Urinary bladder (tissue), 4 donors: Measurements from ENCODE around the gene KBTBD8. TPM values are rescaled to one million over a fixed set of nuclear protein-coding genes. Genes with fewer than 3 reads are reported as not detected.

Source experiments
- DNase-seq: peaks from one replicate; pipeline ENCODE4 v3.0.0-alpha.2; 2015; ENCODE audit errors: extremely low spot score
- H3K27ac ChIP-seq: one replicate; pipeline ENCODE4 v1.5.1; 2013; ENCODE audit warnings: low read depth, mild to moderate bottlenecking, moderate library complexity
- H3K36me3 ChIP-seq: one replicate; pipeline ENCODE4 v1.6.1; 2013; ENCODE audit warnings: mild to moderate bottlenecking, moderate library complexity; ENCODE audit not compliant: insufficient read depth
- H3K4me1 ChIP-seq: one replicate; pipeline ENCODE4 v1.6.1; 2013; ENCODE audit warnings: mild to moderate bottlenecking, moderate library complexity; ENCODE audit not compliant: insufficient read depth
- H3K4me3 ChIP-seq: one replicate; pipeline ENCODE4 v1.5.1; 2013; ENCODE audit warnings: low read depth, low read length
- WGBS: extraction: QIAGEN DNeasy Blood & Tissue Kit; methylation state at CpG from one replicate; pipeline ENCODE4 v1.1.7; 2013; 5-methylcytosine and 5-hydroxymethylcytosine counted together
- polyA plus RNA-seq: library from polyadenylated mRNA; stranded (reverse); fragments of 200-250 nt; gene quantifications from one replicate; pipeline ENCODE4 v1.2.3, GENCODE V29; 2013
- total RNA-seq: library from RNA; depleted of rRNA; stranded (reverse); fragments of >200 nt; gene quantifications from one replicate; pipeline ENCODE4 v1.2.3, GENCODE V29; 2014
- donor health status: healthy with polysubstance abuse.
- donor health status: healthy.

The KBTBD8 gene
- total and polyA plus RNA-seq, 2 donors, result 1.2 to 3.8 TPM

GRCh38 chr3:67033079-67033478 is 35.0 kb downstream of the KBTBD8 start:
- 82% methylated on average over 2 of the region's 2 CpGs for WGBS
- DNase-seq, result no peak
- no peak overlapping the region for H3K4me3 ChIP-seq
- H3K27ac ChIP-seq, result no peak overlapping the region
- no peaks in the 10 kb centered on the region for H3K36me3 ChIP-seq
- H3K4me1 ChIP-seq, result no peaks in the 10 kb centered on the region

- Histone ChIP-seq H3K4me1 (no peaks in the 10 kb centered on the region), H3K27ac (no peak overlapping the region), H3K4me3 (no peak overlapping the region), H3K36me3 (no peaks in the 10 kb centered on the region)
- WGBS, result 80% methylated on average over 3 of the region's 3 CpGs
- no peak for DNase-seq
These were observed 36.3 kb downstream of the KBTBD8 start for GRCh38 chr3:67034371-67034770.

GRCh38 chr3:67037615-67038014 is 39.5 kb downstream of the KBTBD8 start:
- Histone ChIP-seq H3K4me3 (no peak overlapping the region), H3K4me1 (no peaks in the 10 kb centered on the region), H3K27ac (no peak overlapping the region), H3K36me3 (no peaks in the 10 kb centered on the region)
- 36% methylated on average over 4 of the region's 4 CpGs for WGBS
- DNase-seq, result no peak

GRCh38 chr3:67044295-67044694 is 46.2 kb downstream of the KBTBD8 start:
- H3K27ac ChIP-seq, result no peak overlapping the region
- no peak overlapping the region for H3K4me3 ChIP-seq
- H3K4me1 ChIP-seq, result no peaks in the 10 kb centered on the region
- no peaks in the 10 kb centered on the region for H3K36me3 ChIP-seq
- WGBS, result 83% methylated on average over 1 of the region's 1 CpG
- no peak for DNase-seq

- DNase-seq, result no peak
- Histone ChIP-seq H3K4me1 (no peaks in the 10 kb centered on the region), H3K27ac (no peak overlapping the region), H3K4me3 (no peak overlapping the region), H3K36me3 (no peaks in the 10 kb centered on the region)
- WGBS, result 71% methylated on average over 2 of the region's 2 CpGs
These were observed 46.8 kb downstream of the KBTBD8 start for GRCh38 chr3:67044955-67045354.

GRCh38 chr3:67045711-67046465 is 47.8 kb downstream of the KBTBD8 start:
- no peak overlapping the region for H3K4me3 ChIP-seq
- no peaks in the 10 kb centered on the region for H3K4me1 ChIP-seq
- H3K27ac ChIP-seq, result no peak overlapping the region
- no peak for DNase-seq
- no peaks in the 10 kb centered on the region for H3K36me3 ChIP-seq
- 83% methylated on average over 5 of the region's 5 CpGs for WGBS

GRCh38 chr3:67047051-67047450 is 48.9 kb downstream of the KBTBD8 start:
- Histone ChIP-seq H3K27ac (no peak overlapping the region), H3K4me1 (no peaks in the 10 kb centered on the region), H3K36me3 (no peaks in the 10 kb centered on the region), H3K4me3 (no peak overlapping the region)
- no peak for DNase-seq
- 80% methylated on average over 2 of the region's 2 CpGs for WGBS

GRCh38 chr3:67048067-67048714 is 50.1 kb downstream of the KBTBD8 start:
- H3K27ac ChIP-seq, result no peak overlapping the region
- no peak for DNase-seq
- 78% methylated on average over 2 of the region's 2 CpGs for WGBS
- H3K4me3 ChIP-seq, result no peak overlapping the region
- H3K36me3 ChIP-seq, result no peaks in the 10 kb centered on the region
- no peaks in the 10 kb centered on the region for H3K4me1 ChIP-seq

- 86% methylated on average over 3 of the region's 3 CpGs for WGBS
- DNase-seq, result no peak
- Histone ChIP-seq H3K36me3 (no peaks in the 10 kb centered on the region), H3K4me1 (no peaks in the 10 kb centered on the region), H3K27ac (no peak overlapping the region), H3K4me3 (no peak overlapping the region)
These were observed 50.6 kb downstream of the KBTBD8 start for GRCh38 chr3:67048715-67049074.

- no peak for DNase-seq
- H3K4me1 ChIP-seq, result no peaks in the 10 kb centered on the region
- H3K27ac ChIP-seq, result no peak overlapping the region
- WGBS, result 85% methylated on average over 2 of the region's 2 CpGs
- H3K4me3 ChIP-seq, result no peak overlapping the region
- H3K36me3 ChIP-seq, result no peaks in the 10 kb centered on the region
These were observed 61.3 kb downstream of the KBTBD8 start for GRCh38 chr3:67059443-67059842.
